Fibroblast of mammary gland (primary cell): Measurements from ENCODE around the gene MAP3K5.
"Not testable (repeated sequence)": the region's sequence is repeated elsewhere in the genome, so short reads cannot be mapped to it uniquely, and the experiment has no call there.

ENCODE experiments used
- DNase-seq: peaks from one replicate; pipeline ENCODE4 v3.0.0-alpha.2; 2010; ENCODE audit warnings: low read depth
- H3K4me3 ChIP-seq: 2 replicates; pipeline ENCODE4 v1.5.1; 2011; ENCODE audit warnings: low read depth, mild to moderate bottlenecking, low read length, moderate library complexity; ENCODE audit not compliant: control insufficient read depth
- CTCF ChIP-seq: conservative IDR thresholded peaks from 2 replicates; pipeline ENCODE4 v1.5.1; 2011; ENCODE audit warnings: low read depth, low read length, inconsistent platforms; ENCODE audit not compliant: control insufficient read depth, insufficient read depth

Gene MAP3K5

DNA sequence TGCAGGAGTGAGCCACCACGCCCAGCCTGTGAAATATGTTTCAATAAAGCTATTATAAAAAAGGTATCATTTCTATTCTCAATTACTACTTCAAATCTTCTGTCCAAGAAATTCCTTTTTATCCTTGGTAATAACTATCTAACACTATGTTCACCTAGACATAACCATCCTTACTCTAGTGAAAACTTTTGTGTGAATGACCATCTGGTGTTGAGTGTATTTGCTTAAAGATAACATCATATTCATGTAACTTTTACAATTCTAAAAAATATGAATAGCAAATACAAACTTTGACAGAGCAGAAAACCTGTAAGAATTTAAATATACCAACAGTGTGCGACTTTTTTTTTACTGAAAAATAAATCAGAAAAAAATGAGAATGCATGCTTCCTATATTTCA is 96.9 kb downstream of the MAP3K5 start:
- H3K4me3 ChIP-seq: no peak overlapping the region
- TF ChIP-seq CTCF: no peak
- no peak for DNase-seq

DNA sequence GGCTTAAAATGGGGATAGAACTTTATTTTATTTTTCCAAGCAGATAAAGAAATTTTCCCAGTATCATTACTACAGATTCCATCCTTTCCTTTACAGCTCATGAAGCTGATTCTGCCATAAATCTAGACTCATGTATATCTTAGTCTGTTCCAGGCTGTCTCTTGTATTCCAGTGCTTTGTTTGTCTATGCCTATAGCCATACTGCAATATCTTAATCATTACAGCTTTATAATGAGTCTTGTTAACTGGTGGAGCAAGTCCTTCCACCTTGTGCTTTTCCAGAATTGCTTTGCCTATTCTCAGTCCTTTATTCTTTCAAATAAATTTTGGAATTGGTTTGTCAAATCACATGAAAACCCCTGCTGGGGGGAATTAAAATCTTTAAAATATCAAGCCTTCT is 99.2 kb downstream of the MAP3K5 start:
- H3K4me3 ChIP-seq: no peak overlapping the region
- DNase-seq: no peak
- TF ChIP-seq CTCF: no peak

- H3K4me3 ChIP-seq, DNase-seq: not testable (repeated sequence)
These were observed 104.4 kb downstream of the MAP3K5 start for GRCh38 chr6:136687894-136688293.

DNA sequence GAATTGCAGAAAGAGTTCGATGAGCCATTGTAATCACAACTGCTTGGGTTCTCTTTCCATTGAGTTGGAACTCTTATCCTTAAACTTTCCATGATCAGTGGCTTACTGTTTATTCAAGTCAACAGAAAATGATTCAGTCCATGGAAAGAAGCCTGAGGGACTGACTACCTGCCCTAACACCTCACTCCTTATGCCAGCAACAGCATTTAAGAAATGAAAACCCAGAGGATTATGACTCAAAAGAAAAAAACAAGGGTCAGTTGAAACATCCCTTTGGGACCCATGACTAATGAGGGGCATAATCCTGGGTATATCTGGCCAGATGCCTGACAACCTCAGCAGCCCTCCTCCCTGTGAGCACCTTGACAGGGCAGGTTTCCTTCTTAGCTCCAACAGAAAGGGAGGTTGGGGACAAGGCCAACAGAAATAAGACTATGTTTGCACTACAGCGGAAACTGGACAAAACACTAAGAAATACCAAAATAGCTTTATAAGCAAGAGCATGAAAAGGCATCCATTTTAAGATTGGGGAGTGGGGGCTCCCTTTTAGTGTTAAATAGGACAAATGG is 106.7 kb downstream of the MAP3K5 start:
- DNase-seq: peak; percentile 43
- TF ChIP-seq CTCF: no peak
- no peak overlapping the region for H3K4me3 ChIP-seq

GRCh38 chr6:136684466-136684865 is 107.8 kb downstream of the MAP3K5 start:
- TF ChIP-seq CTCF: no peak

GRCh38 chr6:136683209-136683941 is 108.9 kb downstream of the MAP3K5 start:
- TF ChIP-seq CTCF: no peak
- no peak overlapping the region for H3K4me3 ChIP-seq
- DNase-seq: no peak

More at GRCh38 chr6:136684466-136684865, 107.8 kb downstream of the MAP3K5 start:
- no peak overlapping the region for H3K4me3 ChIP-seq
- no peak for DNase-seq

- H3K4me3 ChIP-seq: no peak overlapping the region
- TF ChIP-seq CTCF: no peak
- DNase-seq: no peak
These were observed 110.0 kb downstream of the MAP3K5 start for GRCh38 chr6:136682292-136682691.
